ENCODE measurements around the gene KCNB1. TPM values are rescaled to one million over a fixed set of nuclear protein-coding genes. Genes with fewer than 3 reads are reported as not detected.

KCNB1 gene
- total and polyA plus RNA-seq, 2 donors (not counting 1 experiment from before 2014, with no cell fraction given), result under 0.01 to 0.07 TPM

DNA sequence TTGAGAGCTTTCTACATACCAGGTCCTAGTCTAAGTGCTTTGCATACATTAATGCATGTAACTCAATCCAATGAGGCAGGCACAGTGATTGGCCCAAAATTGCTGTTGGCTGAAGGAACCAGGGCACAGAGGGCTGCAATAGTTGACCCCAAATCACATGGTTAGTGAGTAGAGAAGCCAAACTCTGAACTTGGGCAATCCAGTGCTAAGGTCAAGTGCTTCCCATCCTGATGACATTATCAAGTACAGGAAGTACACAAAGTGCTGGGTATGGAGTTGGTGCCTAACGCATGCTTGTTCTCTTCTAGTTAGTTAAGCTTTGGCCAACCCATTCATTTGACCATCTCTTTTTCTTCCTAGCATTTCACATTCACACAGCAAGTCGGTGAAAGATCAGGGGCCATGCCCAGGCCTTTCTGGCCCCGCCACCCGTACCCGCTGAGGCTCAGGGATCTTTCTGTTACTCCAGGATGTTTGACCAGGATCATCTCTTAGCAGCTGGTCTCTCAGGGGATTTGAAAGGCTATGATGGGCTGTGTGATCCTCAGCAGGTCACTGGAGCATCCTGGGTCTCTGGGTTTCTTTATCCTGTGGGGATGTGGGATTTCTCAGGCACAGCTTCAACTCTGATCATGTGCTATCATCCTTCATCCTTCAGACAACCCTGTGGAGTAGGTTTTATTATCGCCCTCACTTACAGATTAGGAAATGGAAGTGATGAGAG lies 7.0 kb downstream of the KCNB1 start:
- Histone ChIP-seq H2AFZ (ENCODE audit: low read length) (no peak overlapping the region), H3K79me2 (ENCODE audit: control insufficient read depth, insufficient read depth, low read length) (no peaks in the 10 kb centered on the region), H3K9me3 (ENCODE audit: control insufficient read depth, insufficient read depth, low read depth, low read length) (no peaks in the 10 kb centered on the region), H3K4me2 (ENCODE audit: extremely low read depth, insufficient read depth, low read length) (no peak overlapping the region), H3K4me3 (replicated peaks in 1 of 4; ENCODE audit: control extremely low read depth in 1 of 4, insufficient read depth in 1 of 4, low read depth in 3 of 4, low read length in 4 of 4) (no peak overlapping the region), H4K20me1 (ENCODE audit: control insufficient read depth, extremely low read depth, insufficient read depth, low read length) (no peaks in the 10 kb centered on the region), H3K27me3 (ENCODE audit: control insufficient read depth, insufficient read depth, low read length) (no peaks in the 10 kb centered on the region), H3K36me3 (ENCODE audit: control insufficient read depth, insufficient read depth, low read length) (no peaks in the 10 kb centered on the region), H3K27ac (ENCODE audit: insufficient read depth, low read length) (no peak overlapping the region), H3K9ac (ENCODE audit: insufficient read depth, low read length) (no peak overlapping the region), H3K4me1 (ENCODE audit: control insufficient read depth, extremely low read depth, insufficient read depth, low read length) (no peaks in the 10 kb centered on the region)
- no peak for DNase-seq (ENCODE audit: low read depth in 2 of 2)
- no peak for TF ChIP-seq EZH2 (IDR thresholded peaks at IDR 0.05; ENCODE audit: low read length, missing control alignments)
- TF ChIP-seq, protein P1, sequence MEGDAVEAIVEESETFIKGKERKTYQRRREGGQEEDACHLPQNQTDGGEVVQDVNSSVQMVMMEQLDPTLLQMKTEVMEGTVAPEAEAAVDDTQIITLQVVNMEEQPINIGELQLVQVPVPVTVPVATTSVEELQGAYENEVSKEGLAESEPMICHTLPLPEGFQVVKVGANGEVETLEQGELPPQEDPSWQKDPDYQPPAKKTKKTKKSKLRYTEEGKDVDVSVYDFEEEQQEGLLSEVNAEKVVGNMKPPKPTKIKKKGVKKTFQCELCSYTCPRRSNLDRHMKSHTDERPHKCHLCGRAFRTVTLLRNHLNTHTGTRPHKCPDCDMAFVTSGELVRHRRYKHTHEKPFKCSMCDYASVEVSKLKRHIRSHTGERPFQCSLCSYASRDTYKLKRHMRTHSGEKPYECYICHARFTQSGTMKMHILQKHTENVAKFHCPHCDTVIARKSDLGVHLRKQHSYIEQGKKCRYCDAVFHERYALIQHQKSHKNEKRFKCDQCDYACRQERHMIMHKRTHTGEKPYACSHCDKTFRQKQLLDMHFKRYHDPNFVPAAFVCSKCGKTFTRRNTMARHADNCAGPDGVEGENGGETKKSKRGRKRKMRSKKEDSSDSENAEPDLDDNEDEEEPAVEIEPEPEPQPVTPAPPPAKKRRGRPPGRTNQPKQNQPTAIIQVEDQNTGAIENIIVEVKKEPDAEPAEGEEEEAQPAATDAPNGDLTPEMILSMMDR (conservative IDR thresholded peaks at IDR 0.05 in 1 of 2, IDR thresholded peaks at IDR 0.05 in 1 of 2; ENCODE audit: low read depth in 1 of 2, low read length in 2 of 2), result no peak

DNA sequence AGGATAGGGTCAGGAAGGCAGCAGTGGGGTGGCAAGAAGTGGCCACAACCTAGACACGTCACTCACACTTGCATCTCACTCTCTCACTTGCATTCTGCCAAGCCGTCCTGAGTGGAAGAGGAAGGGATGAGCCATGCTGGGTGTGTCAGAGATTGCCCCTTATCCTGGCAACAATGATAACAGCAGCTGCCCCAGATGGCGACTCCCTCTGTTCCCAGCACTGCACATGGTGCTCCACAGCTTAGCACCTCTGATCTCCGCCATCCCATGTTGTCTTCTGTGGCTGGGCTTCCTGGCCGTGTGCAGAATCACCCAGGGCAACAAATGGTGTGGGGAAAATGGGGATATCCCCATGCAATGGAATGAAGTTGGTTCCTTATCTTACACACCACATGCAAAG lies 11.1 kb downstream of the KCNB1 start:
- TF ChIP-seq, protein P1 (conservative IDR thresholded peaks at IDR 0.05 in 1 of 2, IDR thresholded peaks at IDR 0.05 in 1 of 2; ENCODE audit: low read depth in 1 of 2, low read length in 2 of 2), result no peak
- no peak for TF ChIP-seq EZH2 (IDR thresholded peaks at IDR 0.05; ENCODE audit: low read length, missing control alignments)
- no peaks in the 10 kb centered on the region for H3K4me1 ChIP-seq (ENCODE audit: control insufficient read depth, extremely low read depth, insufficient read depth, low read length)
- H3K27me3 ChIP-seq (ENCODE audit: control insufficient read depth, insufficient read depth, low read length), result no peaks in the 10 kb centered on the region
- H3K79me2 ChIP-seq (ENCODE audit: control insufficient read depth, insufficient read depth, low read length), result no peaks in the 10 kb centered on the region
- H3K4me2 ChIP-seq (ENCODE audit: extremely low read depth, insufficient read depth, low read length), result no peak overlapping the region
- H4K20me1 ChIP-seq (ENCODE audit: control insufficient read depth, extremely low read depth, insufficient read depth, low read length), result no peaks in the 10 kb centered on the region
- DNase-seq (ENCODE audit: low read depth in 2 of 2), result no peak
- H3K9ac ChIP-seq (ENCODE audit: insufficient read depth, low read length), result no peak overlapping the region
- no peaks in the 10 kb centered on the region for H3K9me3 ChIP-seq (ENCODE audit: control insufficient read depth, insufficient read depth, low read depth, low read length)
- H3K27ac ChIP-seq (ENCODE audit: insufficient read depth, low read length), result no peak overlapping the region
- H3K36me3 ChIP-seq (ENCODE audit: control insufficient read depth, insufficient read depth, low read length), result no peaks in the 10 kb centered on the region
- no peak overlapping the region for H3K4me3 ChIP-seq (replicated peaks in 1 of 4; ENCODE audit: control extremely low read depth in 1 of 4, insufficient read depth in 1 of 4, low read depth in 3 of 4, low read length in 4 of 4)
- no peak overlapping the region for H2AFZ ChIP-seq (ENCODE audit: low read length)

DNA sequence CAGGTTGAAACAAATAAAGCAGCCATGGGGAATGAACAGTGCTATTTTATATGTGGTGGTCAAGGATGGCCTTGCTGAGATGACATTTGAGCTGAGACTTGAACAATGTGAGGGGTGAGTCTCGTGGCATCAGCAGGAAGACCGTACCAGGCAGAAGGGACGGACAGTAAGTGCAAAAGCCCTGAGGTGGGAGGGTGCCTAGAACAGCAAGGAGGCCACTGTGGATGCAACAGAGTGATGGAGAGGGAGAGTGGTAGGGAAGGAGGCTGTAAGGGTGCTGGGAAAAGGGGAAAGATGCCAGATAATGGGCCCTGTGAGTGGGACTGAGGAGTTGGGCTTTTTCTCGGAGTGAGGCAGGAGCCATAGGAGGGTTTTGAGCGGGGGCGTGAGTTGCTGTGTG lies 11.5 kb downstream of the KCNB1 start:
- TF ChIP-seq, protein P1 (conservative IDR thresholded peaks at IDR 0.05 in 1 of 2, IDR thresholded peaks at IDR 0.05 in 1 of 2; ENCODE audit: low read depth in 1 of 2, low read length in 2 of 2), result no peak
- no peak for TF ChIP-seq EZH2 (IDR thresholded peaks at IDR 0.05; ENCODE audit: low read length, missing control alignments)
- H3K36me3 ChIP-seq (ENCODE audit: control insufficient read depth, insufficient read depth, low read length), result no peaks in the 10 kb centered on the region
- no peak overlapping the region for H3K4me3 ChIP-seq (replicated peaks in 1 of 4; ENCODE audit: control extremely low read depth in 1 of 4, insufficient read depth in 1 of 4, low read depth in 3 of 4, low read length in 4 of 4)
- no peak overlapping the region for H3K27ac ChIP-seq (ENCODE audit: insufficient read depth, low read length)
- no peak for DNase-seq (ENCODE audit: low read depth in 2 of 2)
- H2AFZ ChIP-seq (ENCODE audit: low read length), result no peak overlapping the region
- no peak overlapping the region for H3K4me2 ChIP-seq (ENCODE audit: extremely low read depth, insufficient read depth, low read length)
- H3K27me3 ChIP-seq (ENCODE audit: control insufficient read depth, insufficient read depth, low read length), result no peaks in the 10 kb centered on the region
- no peak overlapping the region for H3K9ac ChIP-seq (ENCODE audit: insufficient read depth, low read length)
- H4K20me1 ChIP-seq (ENCODE audit: control insufficient read depth, extremely low read depth, insufficient read depth, low read length), result no peaks in the 10 kb centered on the region
- no peaks in the 10 kb centered on the region for H3K4me1 ChIP-seq (ENCODE audit: control insufficient read depth, extremely low read depth, insufficient read depth, low read length)
- no peaks in the 10 kb centered on the region for H3K79me2 ChIP-seq (ENCODE audit: control insufficient read depth, insufficient read depth, low read length)
- no peaks in the 10 kb centered on the region for H3K9me3 ChIP-seq (ENCODE audit: control insufficient read depth, insufficient read depth, low read depth, low read length)

Measured in fibroblast of lung (primary cell).